Hindlimb muscle (tissue), 1 donor: ENCODE data around the gene ZBTB22. TPM values are rescaled to one million over a fixed set of nuclear protein-coding genes. Genes with fewer than 3 reads are reported as not detected.
"Not testable (repeated sequence)": the region's sequence is repeated elsewhere in the genome, so short reads cannot be mapped to it uniquely, and the experiment has no call there.

Source experiments
- DNase-seq: peaks from one replicate; pipeline ENCODE4 v3.0.0-alpha.2; 2013
- polyA plus RNA-seq: library from polyadenylated mRNA; unstranded; fragments of 120-200 nt; gene quantifications from one replicate; pipeline ENCODE4 v1.2.1, GENCODE V29; 2013; ENCODE audit not compliant: insufficient read length

ZBTB22 gene, protein sequence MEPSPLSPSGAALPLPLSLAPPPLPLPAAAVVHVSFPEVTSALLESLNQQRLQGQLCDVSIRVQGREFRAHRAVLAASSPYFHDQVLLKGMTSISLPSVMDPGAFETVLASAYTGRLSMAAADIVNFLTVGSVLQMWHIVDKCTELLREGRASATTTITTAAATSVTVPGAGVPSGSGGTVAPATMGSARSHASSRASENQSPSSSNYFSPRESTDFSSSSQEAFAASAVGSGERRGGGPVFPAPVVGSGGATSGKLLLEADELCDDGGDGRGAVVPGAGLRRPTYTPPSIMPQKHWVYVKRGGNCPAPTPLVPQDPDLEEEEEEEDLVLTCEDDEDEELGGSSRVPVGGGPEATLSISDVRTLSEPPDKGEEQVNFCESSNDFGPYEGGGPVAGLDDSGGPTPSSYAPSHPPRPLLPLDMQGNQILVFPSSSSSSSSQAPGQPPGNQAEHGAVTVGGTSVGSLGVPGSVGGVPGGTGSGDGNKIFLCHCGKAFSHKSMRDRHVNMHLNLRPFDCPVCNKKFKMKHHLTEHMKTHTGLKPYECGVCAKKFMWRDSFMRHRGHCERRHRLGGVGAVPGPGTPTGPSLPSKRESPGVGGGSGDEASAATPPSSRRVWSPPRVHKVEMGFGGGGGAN
- 16.3 TPM for polyA plus RNA-seq

DNA sequence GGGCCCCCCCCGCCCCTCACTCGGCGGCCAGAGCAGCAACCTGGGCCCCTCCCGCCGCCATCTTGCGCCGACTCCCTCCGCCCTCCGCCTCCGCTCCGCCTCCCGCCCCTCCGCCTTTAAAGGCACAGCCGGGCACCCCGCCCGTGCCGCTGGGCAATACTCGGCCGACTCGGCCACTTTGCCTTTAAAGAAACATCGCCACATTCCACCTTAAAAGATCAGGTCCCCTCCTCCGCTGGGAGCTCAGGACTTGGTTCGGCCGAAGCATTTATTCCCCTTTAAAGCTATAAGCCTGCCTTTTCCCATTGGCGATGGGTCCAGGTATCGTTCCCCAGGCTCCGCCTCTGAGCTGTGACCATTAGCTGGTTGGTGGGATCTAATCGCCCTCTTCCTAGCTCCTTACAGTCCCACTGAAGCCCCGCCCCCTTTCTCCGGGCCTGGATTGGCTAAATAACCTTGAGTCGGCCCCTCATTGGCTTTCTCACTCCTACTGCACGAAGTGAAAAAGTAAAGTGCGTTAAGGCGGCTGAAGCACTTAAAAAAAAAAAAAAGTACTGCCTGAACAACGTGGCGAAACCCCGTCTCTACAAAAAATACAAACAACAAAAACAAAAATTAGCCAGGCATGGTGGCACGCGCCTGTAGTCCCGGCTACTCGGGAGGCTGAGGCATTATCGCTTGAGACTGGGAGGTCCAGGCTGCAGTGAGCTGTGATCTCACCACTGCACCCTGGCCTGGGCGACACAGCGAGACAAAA is at the start of gene ZBTB22:
ZBTB22 (minus strand) TSS at position 76 of the 757 bp plus-strand sequence. CDS start 828 bp downstream, outside the sequence.
- peak; percentile 97 for DNase-seq

DNA sequence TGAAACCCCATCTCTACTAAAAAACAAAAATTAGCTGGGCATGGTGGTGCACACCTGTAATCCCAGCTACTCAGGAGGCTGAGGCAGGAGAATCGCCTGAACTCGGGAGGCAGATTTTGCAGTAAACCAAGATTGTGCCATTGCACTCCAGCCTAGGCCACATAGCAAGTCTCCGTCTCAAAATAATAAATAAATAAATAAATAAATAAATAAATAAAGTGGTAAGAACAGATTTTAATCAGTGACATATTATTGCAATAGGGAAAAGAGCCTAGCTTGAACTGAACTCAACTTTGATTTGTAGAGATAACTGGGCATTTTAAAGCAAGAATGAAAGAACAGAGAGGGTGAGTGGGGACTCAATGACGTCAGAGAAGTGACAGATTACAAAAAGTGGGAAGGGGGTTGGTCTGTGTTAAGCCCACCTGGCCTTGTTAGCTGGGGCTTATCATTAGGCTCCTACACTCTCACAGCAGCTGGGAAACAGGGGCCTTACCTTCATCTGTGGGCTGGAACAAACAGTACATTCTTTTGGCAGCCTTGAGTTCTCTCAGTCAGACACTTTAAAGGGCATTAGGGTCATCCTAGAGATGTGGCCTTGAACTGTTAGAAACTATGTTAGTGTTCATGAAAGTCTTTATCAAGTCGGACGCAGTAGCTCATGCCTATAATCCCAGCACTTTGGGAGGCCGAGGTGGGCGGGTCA is 49.6 kb upstream of the ZBTB22 start:
- no peak for DNase-seq

DNA sequence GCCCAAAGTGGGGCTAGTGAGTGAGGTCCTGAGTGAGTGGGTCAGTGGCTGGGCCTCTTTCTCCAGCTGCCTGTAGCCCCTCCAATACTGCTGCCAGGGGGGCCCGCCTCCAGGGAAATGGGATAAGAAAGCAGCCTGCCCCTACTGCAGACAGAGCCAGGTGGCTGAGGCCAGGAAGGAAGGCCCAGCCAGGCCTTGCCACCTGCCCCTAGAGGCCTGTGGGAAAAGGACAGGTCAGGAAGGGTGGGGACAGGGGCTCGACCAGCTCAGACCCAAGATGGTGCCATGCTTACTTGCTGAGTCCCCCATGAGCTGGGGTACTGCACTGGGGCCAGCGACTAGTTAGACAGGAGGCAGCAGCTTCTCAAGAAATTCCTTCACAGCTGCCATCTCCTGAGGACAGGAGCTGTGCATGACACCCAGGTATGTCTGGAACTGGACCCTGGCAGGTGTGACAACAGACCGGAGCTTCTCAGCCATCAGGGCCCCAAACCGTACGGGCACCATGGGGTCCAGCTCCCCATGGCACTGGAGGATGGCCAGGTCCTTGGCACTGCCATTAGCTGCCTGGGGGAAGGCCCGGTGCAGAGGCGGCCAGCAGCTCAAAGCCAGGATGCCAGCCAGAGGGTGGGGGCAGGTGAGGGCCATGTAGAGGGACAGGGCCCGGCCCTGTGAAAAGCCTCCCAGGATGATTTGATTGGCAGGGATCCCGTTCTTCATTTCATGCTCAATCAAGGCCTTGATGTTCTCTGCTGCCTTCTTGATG is 47.8 kb upstream of the ZBTB22 start:
- not testable (repeated sequence) for DNase-seq

- DNase-seq = not testable (repeated sequence)
These were observed 47.1 kb upstream of the ZBTB22 start for GRCh38 chr6:33364475-33365205.

DNA sequence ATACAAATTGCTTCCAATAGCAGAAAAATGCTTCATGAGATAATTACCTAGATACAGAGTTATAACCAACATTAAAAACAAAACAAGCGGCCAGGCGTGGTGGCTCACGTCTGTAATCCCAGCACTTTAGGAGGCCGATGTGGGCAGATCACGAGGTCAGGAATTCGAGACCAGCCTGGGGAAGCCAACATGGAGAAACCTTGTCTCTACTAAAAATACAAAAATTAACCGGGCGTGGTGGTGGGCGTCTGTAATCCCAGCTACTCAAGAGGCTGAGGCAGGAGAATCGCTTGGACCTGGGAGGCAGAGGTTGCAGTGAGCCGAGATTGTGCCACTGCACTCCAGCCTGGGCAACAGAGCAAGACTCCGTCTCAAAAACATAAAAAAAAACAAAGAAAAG is 45.9 kb upstream of the ZBTB22 start:
- not testable (repeated sequence) for DNase-seq

- no peak for DNase-seq
These were observed 41.8 kb upstream of the ZBTB22 start for GRCh38 chr6:33359331-33359730.

- DNase-seq = not testable (repeated sequence)
These were observed 39.8 kb upstream of the ZBTB22 start for GRCh38 chr6:33357160-33357871.

- DNase-seq = no peak
These were observed 38.8 kb upstream of the ZBTB22 start for GRCh38 chr6:33356295-33356694.

- DNase-seq = not testable (repeated sequence)
These were observed 38.3 kb upstream of the ZBTB22 start for GRCh38 chr6:33355860-33356259.

- DNase-seq = no peak
These were observed 30.3 kb upstream of the ZBTB22 start for GRCh38 chr6:33347816-33348215.

DNA sequence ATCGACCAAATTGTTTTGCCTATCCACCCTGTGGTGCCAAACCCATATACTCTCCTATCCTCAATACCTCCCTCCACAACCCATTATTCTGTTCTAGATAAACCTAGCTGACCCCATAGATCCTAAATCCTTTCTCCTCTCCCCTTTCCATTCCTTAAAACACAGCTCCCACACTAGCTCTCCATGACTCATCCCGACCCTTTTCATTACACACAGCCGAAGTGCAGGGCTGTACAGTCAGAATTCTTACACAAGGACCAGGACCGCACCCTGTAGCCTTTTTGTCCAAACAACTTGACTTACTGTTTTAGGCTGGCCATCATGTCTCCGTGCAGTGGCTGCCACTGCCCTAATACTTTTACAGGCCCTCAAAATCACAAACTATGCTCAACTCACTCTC is 29.4 kb upstream of the ZBTB22 start:
- DNase-seq = not testable (repeated sequence)

DNA sequence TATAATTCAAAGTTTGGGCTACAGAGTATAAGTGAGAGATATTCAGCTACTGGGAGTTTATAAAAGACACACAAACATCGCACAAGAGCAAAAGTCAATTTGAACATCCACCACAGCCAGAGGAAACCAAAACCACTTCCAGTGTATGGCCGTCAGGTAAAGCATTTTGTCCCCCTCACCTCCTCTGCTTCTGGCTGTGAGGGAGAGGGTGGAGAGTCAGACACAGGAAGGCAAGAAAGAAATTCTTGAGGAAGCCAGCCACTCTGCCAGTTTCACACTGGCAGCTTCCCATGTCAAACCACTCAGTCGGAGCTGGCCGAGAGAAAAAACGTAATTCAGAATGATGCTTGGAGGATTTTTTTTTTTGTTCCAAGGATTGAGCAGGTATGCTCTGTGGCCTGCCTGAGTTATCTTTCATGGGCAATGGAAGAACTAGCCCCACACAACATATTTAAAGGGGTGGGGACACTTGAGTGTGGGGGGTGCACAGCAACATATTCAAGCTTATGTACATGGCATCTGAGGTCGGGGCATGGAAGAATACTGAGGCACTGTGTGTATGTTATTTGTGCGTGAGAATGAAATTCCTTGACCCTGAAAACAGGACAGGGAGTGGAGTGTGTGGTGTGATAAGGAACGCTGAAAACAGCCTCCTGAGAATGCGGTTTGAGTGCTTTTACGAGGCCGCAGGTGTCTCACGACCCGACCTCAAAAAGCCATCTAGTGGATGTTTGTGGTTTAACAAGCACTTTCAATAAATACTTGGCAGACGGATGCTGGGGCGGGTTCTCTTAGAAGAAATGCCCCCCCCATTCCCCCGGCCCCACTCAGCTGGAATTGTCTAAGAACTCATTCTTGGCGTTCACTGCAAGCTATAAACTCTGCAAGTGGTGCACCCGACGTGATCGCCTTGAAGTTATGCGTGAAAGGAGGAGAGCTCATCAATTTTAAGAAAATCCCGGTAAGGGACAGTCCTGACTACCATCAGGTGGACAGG is 27.5 kb upstream of the ZBTB22 start:
- peak; percentile 75 for DNase-seq

GRCh38 chr6:33343953-33344611 is 26.5 kb upstream of the ZBTB22 start:
- no peak for DNase-seq

DNA sequence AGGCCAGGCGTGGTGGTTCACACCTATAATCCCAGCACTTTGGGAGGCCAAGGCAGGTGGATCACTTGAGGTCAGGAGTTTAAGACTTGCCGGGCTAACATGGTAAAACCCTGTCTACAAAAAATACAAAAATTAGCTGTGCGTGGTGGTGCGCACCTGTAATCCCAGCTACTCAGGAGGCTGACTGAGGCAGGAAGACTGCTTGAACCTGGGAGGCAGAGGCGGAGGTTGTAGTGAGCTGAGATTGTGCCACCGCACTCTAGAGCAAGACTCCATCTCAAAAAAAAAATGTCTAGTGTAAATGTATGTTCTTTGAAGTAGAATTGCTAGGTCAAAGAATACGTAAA is 26.0 kb upstream of the ZBTB22 start:
- not testable (repeated sequence) for DNase-seq

GRCh38 chr6:33339193-33339592 is 21.6 kb upstream of the ZBTB22 start:
- DNase-seq = no peak

- DNase-seq = no peak
These were observed 19.0 kb upstream of the ZBTB22 start for GRCh38 chr6:33336495-33336894.

- no peak for DNase-seq
These were observed 18.4 kb upstream of the ZBTB22 start for GRCh38 chr6:33335916-33336315.

DNA sequence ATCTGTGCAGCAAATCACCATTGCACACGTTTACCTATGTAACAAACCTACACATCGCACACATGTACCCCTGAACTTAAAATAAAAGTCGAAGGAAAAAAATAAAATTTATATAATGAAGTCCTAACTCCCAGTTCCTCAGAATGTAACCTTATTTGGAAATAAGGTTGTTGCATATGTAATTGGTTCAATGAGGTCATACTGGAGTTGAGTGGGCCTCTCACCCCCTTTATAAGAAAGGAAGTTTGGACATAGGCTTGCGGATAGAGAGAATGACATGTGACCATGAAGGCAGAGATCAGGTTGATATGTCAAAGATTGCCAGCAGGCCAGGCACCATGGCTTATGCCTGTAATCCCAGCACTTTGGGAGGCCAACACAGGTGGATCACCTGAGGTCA is 16.1 kb upstream of the ZBTB22 start:
- DNase-seq = no peak

DNA sequence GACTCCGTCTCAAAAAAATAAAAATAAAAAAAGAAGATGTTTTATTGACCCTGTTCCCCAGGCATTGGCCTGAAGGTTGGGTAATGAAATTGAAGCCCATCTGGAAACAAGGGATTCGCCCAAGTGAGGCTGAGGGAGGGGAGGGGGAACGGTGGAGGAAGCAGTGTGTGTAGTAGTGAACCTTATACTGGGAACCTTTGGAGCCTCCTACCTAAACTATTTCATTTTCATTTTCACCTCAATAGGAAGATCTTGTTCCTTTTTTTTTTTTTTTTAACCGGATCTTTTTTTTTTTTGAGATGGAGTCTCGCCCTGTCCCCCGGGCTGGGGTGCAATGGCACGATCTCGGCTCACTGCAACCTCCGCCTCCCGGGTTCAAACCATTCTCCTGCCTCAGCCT is 13.2 kb upstream of the ZBTB22 start:
- DNase-seq = no peak
